ENCODE measurements around the gene PARD3B. TPM values are rescaled to one million over a fixed set of nuclear protein-coding genes. Genes with fewer than 3 reads are reported as not detected.

The PARD3B gene
- total RNA-seq, 1 donor from 2014 or later, result 23.8 TPM

GRCh38 chr2:205055251-205055650 is 510.0 kb downstream of the PARD3B start:
- no peak for TF ChIP-seq CTCF (IDR thresholded peaks at IDR 0.05)
- no peaks in the 10 kb centered on the region for H3K36me3 ChIP-seq
- DNase-seq (no peak), ATAC-seq (no peak)
- intact Hi-C loops (cut with DNase I), result no loop called here
- H3K9me3 ChIP-seq, result peaks cover 5% of the 10 kb centered on the region
- H3K27me3 ChIP-seq (ENCODE audit: low read depth), result no peaks in the 10 kb centered on the region
- no peaks in the 10 kb centered on the region for H3K4me1 ChIP-seq
- no peak overlapping the region for H3K4me3 ChIP-seq
- H3K27ac ChIP-seq, result no peak overlapping the region

- Histone ChIP-seq H3K4me3 (no peak overlapping the region), H3K27ac (no peak overlapping the region), H3K27me3 (ENCODE audit: low read depth) (no peaks in the 10 kb centered on the region), H3K9me3 (peaks cover 5% of the 10 kb centered on the region), H3K4me1 (no peaks in the 10 kb centered on the region), H3K36me3 (no peaks in the 10 kb centered on the region)
- DNase-seq (no peak), ATAC-seq (no peak)
- no peak for TF ChIP-seq CTCF (IDR thresholded peaks at IDR 0.05)
- intact Hi-C loops (cut with DNase I), result no loop called here
These were observed 510.9 kb downstream of the PARD3B start for GRCh38 chr2:205056151-205056561.

GRCh38 chr2:205058409-205058808 is 513.1 kb downstream of the PARD3B start:
- no peaks in the 10 kb centered on the region for H3K4me1 ChIP-seq
- no peak overlapping the region for H3K27ac ChIP-seq
- H3K4me3 ChIP-seq, result no peak overlapping the region
- intact Hi-C loops (cut with DNase I), result no loop called here
- DNase-seq (no peak), ATAC-seq (no peak)
- no peaks in the 10 kb centered on the region for H3K27me3 ChIP-seq (ENCODE audit: low read depth)
- TF ChIP-seq CTCF (IDR thresholded peaks at IDR 0.05), result no peak
- H3K36me3 ChIP-seq, result no peaks in the 10 kb centered on the region
- peaks cover 5% of the 10 kb centered on the region for H3K9me3 ChIP-seq

- Histone ChIP-seq H3K36me3 (no peaks in the 10 kb centered on the region), H3K27me3 (ENCODE audit: low read depth) (no peaks in the 10 kb centered on the region), H3K4me3 (no peak overlapping the region), H3K27ac (no peak overlapping the region), H3K9me3 (peaks cover 5% of the 10 kb centered on the region), H3K4me1 (no peaks in the 10 kb centered on the region)
- no peak for ATAC-seq
- no peak for TF ChIP-seq CTCF (IDR thresholded peaks at IDR 0.05)
- no peak for DNase-seq
- intact Hi-C loops (cut with DNase I), result no loop called here
These were observed 515.0 kb downstream of the PARD3B start for GRCh38 chr2:205060269-205060668.

GRCh38 chr2:205066081-205066480 is 520.8 kb downstream of the PARD3B start:
- no peaks in the 10 kb centered on the region for H3K4me1 ChIP-seq
- intact Hi-C loops (cut with DNase I), result no loop called here
- TF ChIP-seq CTCF (IDR thresholded peaks at IDR 0.05), result no peak
- no peak overlapping the region for H3K27ac ChIP-seq
- DNase-seq, result no peak
- ATAC-seq, result no peak
- H3K36me3 ChIP-seq, result no peaks in the 10 kb centered on the region
- no peaks in the 10 kb centered on the region for H3K27me3 ChIP-seq (ENCODE audit: low read depth)
- no peaks in the 10 kb centered on the region for H3K9me3 ChIP-seq
- no peak overlapping the region for H3K4me3 ChIP-seq

GRCh38 chr2:205069928-205070327 is 524.7 kb downstream of the PARD3B start:
- Histone ChIP-seq H3K36me3 (no peaks in the 10 kb centered on the region), H3K4me3 (no peak overlapping the region), H3K27ac (no peak overlapping the region), H3K27me3 (ENCODE audit: low read depth) (no peaks in the 10 kb centered on the region), H3K4me1 (no peaks in the 10 kb centered on the region), H3K9me3 (no peaks in the 10 kb centered on the region)
- ATAC-seq (no peak), DNase-seq (no peak)
- intact Hi-C loops (cut with DNase I), result no loop called here
- no peak for TF ChIP-seq CTCF (IDR thresholded peaks at IDR 0.05)

Data from lower lobe of right lung (tissue), 2 donors.